OCI-LY3 (cell line): ENCODE measurements around the gene DCAF4.

ENCODE experiments used
- H2AFZ ChIP-seq: fragments of 200-600, 300-600 bp; shearing (Covaris generic); 2 replicates; pipeline ENCODE4 v1.6.0; 2014; ENCODE audit warnings: antibody characterized with exemption, low read depth, low read length
- H3K27ac ChIP-seq: fragments of 200-600, 300-600 bp; sonication (generic); 2 replicates; pipeline ENCODE4 v1.5.1; 2014; ENCODE audit warnings: mild to moderate bottlenecking, low read length, moderate library complexity, mixed read lengths
- H3K27me3 ChIP-seq: fragments of 200-600, 300-600 bp; sonication (generic); 2 replicates; pipeline ENCODE4 v1.6.1; 2014; ENCODE audit warnings: low read depth, low read length, mixed read lengths
- H3K36me3 ChIP-seq: fragments of 200-600, 300-600 bp; sonication (generic); replicated peaks from 2 replicates; pipeline ENCODE3; 2014; ENCODE audit warnings: low read depth, low read length, mixed read lengths
- H3K4me1 ChIP-seq: fragments of 300-600, 200-600 bp; sonication (generic); 2 replicates; pipeline ENCODE4 v1.6.1; 2014; ENCODE audit warnings: low read length, mixed read lengths
- H3K4me2 ChIP-seq: fragments of 200-600, 300-600 bp; sonication (generic); 2 replicates; pipeline ENCODE4 v1.6.1; 2014; ENCODE audit warnings: low read length, mixed read lengths
- H3K4me3 ChIP-seq: fragments of 300-600, 200-600 bp; sonication (generic); 2 replicates; pipeline ENCODE4 v1.5.1; 2014; ENCODE audit warnings: antibody characterized with exemption, mild to moderate bottlenecking, low read length, moderate library complexity
- H3K79me2 ChIP-seq: fragments of 300-600, 200-600 bp; shearing (Covaris generic); 2 replicates; pipeline ENCODE4 v1.6.1; 2014; ENCODE audit warnings: mild to moderate bottlenecking, low read length, mixed read lengths
- H3K9ac ChIP-seq: fragments of 300-600, 200-600 bp; shearing (Covaris generic); 2 replicates; pipeline ENCODE4 v1.6.0; 2014; ENCODE audit warnings: mild to moderate bottlenecking, low read length, moderate library complexity
- H3K9me3 ChIP-seq: fragments of 200-600, 300-600 bp; shearing (Covaris generic); 2 replicates; pipeline ENCODE4 v1.6.1; 2014; ENCODE audit warnings: low read length, mixed read lengths; ENCODE audit not compliant: insufficient read depth
- H4K20me1 ChIP-seq: fragments of 200-600, 300-600 bp; sonication (generic); 2 replicates; pipeline ENCODE4 v1.6.1; 2016; ENCODE audit warnings: low read length, mixed read lengths; ENCODE audit not compliant: insufficient read depth
- CTCF ChIP-seq: fragments of 200-600, 300-600 bp; sonication (generic); IDR thresholded peaks from 2 replicates; pipeline ENCODE4 v1.5.1; 2014; ENCODE audit warnings: antibody characterized with exemption, low read length, low read depth
- EZH2phosphoT487 ChIP-seq: fragments of 200-600 bp; shearing (Covaris generic); IDR thresholded peaks from 2 replicates; pipeline ENCODE4 v1.6.1; 2018; ENCODE audit warnings: antibody characterized with exemption, mixed run types, low read depth

The DCAF4 gene

GRCh38 chr14:72939630-72940029, 13.4 kb downstream of the DCAF4 start:
- H4K20me1 ChIP-seq: no peaks in the 10 kb centered on the region
- H2AFZ ChIP-seq: no peak overlapping the region
- no peaks in the 10 kb centered on the region for H3K27me3 ChIP-seq
- peaks cover 21% of the 10 kb centered on the region for H3K36me3 ChIP-seq
- H3K4me3 ChIP-seq: no peak overlapping the region
- H3K27ac ChIP-seq: no peak overlapping the region
- no peaks in the 10 kb centered on the region for H3K4me1 ChIP-seq
- H3K79me2 ChIP-seq: peaks cover 12% of the 10 kb centered on the region
- no peak overlapping the region for H3K9ac ChIP-seq
- no peak overlapping the region for H3K4me2 ChIP-seq
- TF ChIP-seq CTCF (no peak), EZH2phosphoT487 (no peak)
- H3K9me3 ChIP-seq: no peaks in the 10 kb centered on the region

GRCh38 chr14:72941286-72941985, 15.2 kb downstream of the DCAF4 start:
- H3K4me3 ChIP-seq: no peak overlapping the region
- no peaks in the 10 kb centered on the region for H3K9me3 ChIP-seq
- no peak overlapping the region for H2AFZ ChIP-seq
- H3K27me3 ChIP-seq: no peaks in the 10 kb centered on the region
- H3K36me3 ChIP-seq: peaks cover 24% of the 10 kb centered on the region
- no peak overlapping the region for H3K4me2 ChIP-seq
- no peaks in the 10 kb centered on the region for H4K20me1 ChIP-seq
- H3K4me1 ChIP-seq: no peaks in the 10 kb centered on the region
- TF ChIP-seq CTCF: no peak
- TF ChIP-seq EZH2phosphoT487: no peak
- peaks cover 6% of the 10 kb centered on the region; the same call in 1 of the 2 replicates for H3K79me2 ChIP-seq
- no peak overlapping the region for H3K27ac ChIP-seq
- H3K9ac ChIP-seq: no peak overlapping the region

GRCh38 chr14:72942934-72943333, 16.7 kb downstream of the DCAF4 start:
- H3K4me1 ChIP-seq: no peaks in the 10 kb centered on the region
- no peak overlapping the region for H3K9ac ChIP-seq
- no peaks in the 10 kb centered on the region for H4K20me1 ChIP-seq
- H3K79me2 ChIP-seq: no peaks in the 10 kb centered on the region
- peaks cover 34% of the 10 kb centered on the region for H3K36me3 ChIP-seq
- TF ChIP-seq EZH2phosphoT487: no peak
- no peak; the same call in 1 of the 2 replicates for TF ChIP-seq CTCF
- no peaks in the 10 kb centered on the region for H3K27me3 ChIP-seq
- no peak overlapping the region for H3K4me2 ChIP-seq
- H2AFZ ChIP-seq: no peak overlapping the region
- H3K27ac ChIP-seq: no peak overlapping the region
- no peak overlapping the region for H3K4me3 ChIP-seq
- H3K9me3 ChIP-seq: no peaks in the 10 kb centered on the region

GRCh38 chr14:72943876-72944430, 17.7 kb downstream of the DCAF4 start:
- H3K4me1 ChIP-seq: no peaks in the 10 kb centered on the region
- H3K79me2 ChIP-seq: no peaks in the 10 kb centered on the region
- H4K20me1 ChIP-seq: no peaks in the 10 kb centered on the region
- TF ChIP-seq EZH2phosphoT487 (no peak), CTCF (no peak)
- no peak overlapping the region for H3K27ac ChIP-seq
- no peaks in the 10 kb centered on the region for H3K27me3 ChIP-seq
- H2AFZ ChIP-seq: no peak overlapping the region
- H3K9me3 ChIP-seq: no peaks in the 10 kb centered on the region
- no peak overlapping the region for H3K9ac ChIP-seq
- no peak overlapping the region for H3K4me3 ChIP-seq
- H3K4me2 ChIP-seq: no peak overlapping the region
- peaks cover 31% of the 10 kb centered on the region for H3K36me3 ChIP-seq
